Islet of Langerhans (tissue), 1 donor: Measurements from ENCODE around the gene ZNF414.

Experiments
- FAIRE-seq: peaks from one replicate; lab custom pipeline; 2011; peaks lifted over from hg19 to GRCh38; lab: Jason Lieb, UNC

ZNF414 gene

GRCh38 chr19:8490395-8490760 is 23.6 kb downstream of the ZNF414 start:
- FAIRE-seq, result no peak

- FAIRE-seq, result no peak
Observed at GRCh38 chr19:8489561-8490394, 24.2 kb downstream of the ZNF414 start.

- no peak for FAIRE-seq
Observed at GRCh38 chr19:8488365-8488764, 25.6 kb downstream of the ZNF414 start.

- FAIRE-seq, result no peak
Observed at GRCh38 chr19:8487137-8487851, 26.7 kb downstream of the ZNF414 start.

DNA sequence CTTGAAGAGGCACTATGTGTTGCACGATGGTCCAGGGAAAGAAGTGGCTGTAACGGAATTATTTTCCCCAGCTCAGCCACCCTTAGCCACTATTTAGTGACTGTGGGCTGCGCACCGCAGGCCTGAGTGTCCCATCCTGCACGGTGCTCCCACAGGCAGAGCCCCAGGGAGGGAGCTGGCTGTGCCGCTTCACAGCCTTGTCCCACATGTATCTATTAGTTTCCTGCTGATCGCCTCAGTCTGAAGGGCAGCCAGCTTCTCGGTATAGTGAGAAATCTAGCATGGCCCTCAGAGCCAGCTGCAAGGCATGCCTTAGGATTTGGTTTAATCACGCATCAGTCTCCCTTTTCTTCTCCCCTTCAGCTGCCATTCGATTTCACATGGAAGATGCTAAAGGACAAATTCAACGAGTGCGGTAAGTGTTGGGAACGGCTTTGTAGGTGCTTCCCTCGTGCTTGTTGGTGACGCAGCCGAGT is 27.3 kb downstream of the ZNF414 start:
- no peak for FAIRE-seq

DNA sequence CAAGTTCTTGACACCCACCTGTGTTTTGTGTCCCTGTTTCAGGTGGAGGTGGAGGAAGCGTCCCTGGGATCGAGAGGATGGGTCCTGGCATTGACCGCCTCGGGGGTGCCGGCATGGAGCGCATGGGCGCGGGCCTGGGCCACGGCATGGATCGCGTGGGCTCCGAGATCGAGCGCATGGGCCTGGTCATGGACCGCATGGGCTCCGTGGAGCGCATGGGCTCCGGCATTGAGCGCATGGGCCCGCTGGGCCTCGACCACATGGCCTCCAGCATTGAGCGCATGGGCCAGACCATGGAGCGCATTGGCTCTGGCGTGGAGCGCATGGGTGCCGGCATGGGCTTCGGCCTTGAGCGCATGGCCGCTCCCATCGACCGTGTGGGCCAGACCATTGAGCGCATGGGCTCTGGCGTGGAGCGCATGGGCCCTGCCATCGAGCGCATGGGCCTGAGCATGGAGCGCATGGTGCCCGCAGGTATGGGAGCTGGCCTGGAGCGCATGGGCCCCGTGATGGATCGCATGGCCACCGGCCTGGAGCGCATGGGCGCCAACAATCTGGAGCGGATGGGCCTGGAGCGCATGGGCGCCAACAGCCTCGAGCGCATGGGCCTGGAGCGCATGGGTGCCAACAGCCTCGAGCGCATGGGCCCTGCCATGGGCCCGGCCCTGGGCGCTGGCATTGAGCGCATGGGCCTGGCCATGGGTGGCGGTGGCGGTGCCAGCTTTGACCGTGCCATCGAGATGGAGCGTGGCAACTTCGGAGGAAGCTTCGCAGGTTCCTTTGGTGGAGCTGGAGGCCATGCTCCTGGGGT is 28.2 kb downstream of the ZNF414 start:
- FAIRE-seq, result no peak

DNA sequence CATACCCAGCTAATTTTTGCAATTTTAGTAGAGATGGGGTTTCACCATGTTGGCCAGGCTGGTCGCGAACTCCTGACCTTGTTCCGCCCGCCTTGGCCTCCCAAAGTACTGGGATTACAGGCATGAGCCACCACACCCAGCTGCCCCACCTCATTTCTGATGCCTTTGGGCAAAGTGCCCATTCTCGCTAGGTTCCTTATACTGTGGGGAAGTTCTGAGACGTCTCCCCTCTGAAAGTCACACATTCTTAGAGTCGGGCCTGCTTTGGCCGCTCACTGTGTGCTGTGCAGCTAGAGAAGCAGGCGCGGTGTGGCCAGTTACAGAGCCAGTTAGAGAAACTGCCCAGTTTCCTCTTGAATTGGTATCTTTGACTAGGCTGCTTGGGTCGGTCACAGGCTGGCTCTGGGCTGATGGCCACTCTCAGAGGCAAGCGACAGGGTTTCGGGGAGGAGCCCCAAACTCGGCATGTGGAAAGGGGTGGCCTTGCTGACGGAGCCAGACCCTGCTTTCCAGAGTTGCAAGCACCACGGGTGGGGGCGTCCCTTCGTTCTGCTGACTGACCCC is 29.6 kb downstream of the ZNF414 start:
- FAIRE-seq, result no peak

DNA sequence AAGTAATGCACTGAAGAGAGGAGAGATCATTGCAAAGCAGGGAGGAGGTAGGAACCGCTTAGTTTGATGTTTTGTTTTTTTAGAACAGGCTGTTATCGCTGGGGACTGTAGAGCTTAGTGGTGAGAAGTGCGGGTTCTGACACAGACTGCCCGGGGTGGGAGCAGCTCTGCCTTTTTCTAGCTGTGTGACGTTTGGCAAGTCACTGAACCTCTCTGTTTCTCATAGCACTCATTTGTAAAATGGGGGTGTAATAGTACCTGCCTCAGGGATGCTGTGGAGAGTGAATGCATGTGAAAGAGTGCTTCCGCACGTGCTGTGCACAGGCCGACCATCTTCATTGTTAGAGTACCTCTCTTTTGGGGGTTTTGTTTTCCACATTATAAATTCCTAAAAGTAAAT is 30.8 kb downstream of the ZNF414 start:
- FAIRE-seq, result no peak

- FAIRE-seq, result no peak
Observed at GRCh38 chr19:8482696-8483095, 31.3 kb downstream of the ZNF414 start.

DNA sequence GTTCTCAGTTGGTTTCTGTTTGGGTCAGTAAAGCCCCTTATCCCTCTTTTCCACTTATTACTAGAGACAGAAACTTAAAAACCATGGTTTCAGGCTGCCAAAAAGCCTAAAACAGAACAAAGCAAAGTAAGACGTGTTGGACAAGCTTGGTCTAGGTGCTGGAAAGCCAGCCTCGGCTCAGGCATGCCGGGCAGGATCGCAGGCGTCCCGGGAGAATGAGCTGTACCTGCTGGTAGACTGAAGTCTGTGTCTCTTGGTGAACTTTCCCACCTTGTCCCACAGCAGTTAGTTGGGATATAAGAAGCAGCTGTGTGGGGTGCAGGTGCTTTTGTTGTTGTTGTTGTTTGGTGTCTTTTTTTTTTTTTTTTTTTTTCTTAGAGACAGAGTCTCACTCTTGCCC is 32.4 kb downstream of the ZNF414 start:
- no peak for FAIRE-seq

DNA sequence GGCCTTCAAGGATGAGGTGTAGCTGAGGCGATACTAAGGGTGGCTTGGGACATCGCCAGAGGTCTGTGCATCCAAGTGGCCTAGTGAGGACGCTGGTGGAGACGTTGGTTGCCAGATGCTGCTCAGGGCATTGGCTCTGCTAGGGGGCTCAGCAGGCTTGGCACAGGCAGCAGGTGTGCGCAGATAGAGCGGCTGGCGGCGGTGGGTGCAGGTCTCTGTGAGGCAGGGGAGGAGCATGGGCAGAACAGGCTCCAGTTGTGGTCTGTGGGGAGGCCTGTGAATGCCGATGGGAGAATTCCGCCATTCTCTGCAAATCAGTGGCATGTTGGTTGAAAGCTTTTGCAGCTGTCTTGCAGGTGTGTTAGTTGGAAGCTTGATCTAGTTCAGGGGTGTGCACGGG is 32.8 kb downstream of the ZNF414 start:
- FAIRE-seq, result no peak

GRCh38 chr19:8478598-8478997 is 35.4 kb downstream of the ZNF414 start:
- FAIRE-seq, result no peak

DNA sequence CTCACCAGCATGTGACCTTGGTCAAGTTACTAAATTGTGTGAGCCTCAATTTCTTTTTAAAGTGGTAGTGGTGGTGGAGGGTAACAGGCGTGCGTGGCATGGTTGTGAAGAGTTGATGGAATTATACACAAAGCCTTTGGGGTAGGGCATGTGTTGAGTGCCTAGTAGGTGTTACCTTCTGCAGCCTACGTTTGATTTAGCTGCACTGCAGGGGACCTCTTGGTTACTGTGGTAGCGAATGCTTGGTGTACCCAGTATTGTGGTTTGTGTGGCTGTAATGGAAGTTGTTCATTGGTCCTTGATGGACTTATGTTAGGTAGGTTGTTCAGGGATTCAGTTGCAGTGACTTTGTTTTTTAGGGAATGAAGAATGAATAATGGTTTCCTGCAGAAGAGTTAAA is 36.1 kb downstream of the ZNF414 start:
- no peak for FAIRE-seq

GRCh38 chr19:8476524-8476923 is 37.4 kb downstream of the ZNF414 start:
- no peak for FAIRE-seq

GRCh38 chr19:8475005-8475404 is 39.0 kb downstream of the ZNF414 start:
- no peak for FAIRE-seq

DNA sequence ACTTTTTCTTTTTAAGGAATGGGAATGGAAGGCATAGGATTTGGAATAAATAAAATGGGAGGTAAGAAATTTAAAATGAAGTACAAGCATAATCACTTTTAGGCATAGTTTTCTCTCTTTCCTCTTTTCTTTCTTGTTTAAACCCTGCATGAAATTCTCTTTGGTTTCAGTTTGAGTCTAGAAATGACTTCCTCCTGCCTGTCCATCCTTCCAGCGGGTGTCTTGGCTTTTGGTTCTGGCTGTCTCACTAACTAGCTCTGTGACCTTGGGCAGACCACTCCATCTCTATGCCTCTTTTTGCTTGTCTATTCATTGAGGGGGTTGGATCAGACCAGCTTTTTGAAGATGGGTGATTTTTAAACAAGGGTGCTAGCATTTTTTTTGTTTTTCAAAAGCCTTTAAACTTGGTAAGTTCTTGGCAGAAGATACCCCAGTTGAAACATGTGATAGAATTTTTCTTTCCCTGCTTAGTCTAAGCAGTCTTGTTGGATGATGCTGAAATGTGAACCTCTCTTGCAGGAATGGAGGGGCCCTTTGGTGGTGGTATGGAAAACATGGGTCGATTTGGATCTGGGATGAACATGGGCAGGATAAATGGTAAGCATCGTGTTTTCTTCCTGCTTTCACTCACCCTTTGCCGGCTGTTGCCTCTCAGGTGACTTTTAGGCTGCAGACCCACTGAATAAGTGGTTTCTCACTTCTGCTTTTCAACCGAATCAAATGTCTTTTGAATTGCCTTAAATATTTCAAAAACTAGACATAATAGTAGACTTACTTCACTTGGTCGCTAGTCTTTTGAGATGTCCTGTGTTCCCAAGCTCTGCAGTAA is 40.1 kb downstream of the ZNF414 start:
- no peak for FAIRE-seq

DNA sequence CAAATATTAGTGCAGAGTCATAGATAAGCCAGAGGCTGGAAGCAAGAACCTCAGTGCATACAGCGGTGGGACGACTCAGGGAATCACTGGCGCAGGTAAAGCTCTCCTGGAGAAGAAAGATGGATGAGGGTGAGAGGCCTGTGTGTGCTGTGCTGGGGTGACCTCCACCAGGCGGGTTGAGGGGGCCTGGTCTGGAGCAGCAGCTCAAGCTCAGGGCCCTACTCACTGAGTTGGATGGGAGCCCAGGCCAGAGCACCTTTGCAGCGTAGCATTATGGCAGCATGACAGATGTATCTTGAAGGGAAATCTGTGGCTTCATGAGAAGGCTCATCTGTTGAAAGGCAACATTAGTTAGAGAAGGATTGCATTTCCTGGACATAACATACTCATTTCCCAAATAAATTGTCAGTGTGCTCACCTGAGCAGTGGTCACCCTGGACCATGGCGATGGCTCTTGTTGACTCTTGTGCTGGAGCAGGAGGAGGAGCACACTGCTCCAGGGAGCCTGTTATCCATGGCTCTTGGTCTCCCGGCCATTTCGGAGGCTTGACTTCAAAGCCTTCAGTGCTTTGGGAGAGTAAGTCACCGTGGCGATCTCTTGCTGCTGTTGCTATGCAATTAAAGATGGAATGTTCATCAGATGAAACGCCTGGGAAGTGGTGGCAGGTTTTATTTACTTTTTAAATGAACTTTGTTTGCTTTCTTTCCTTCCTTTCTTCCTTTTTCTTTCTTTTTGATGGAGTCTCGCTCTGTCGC is 44.2 kb downstream of the ZNF414 start:
- no peak for FAIRE-seq

DNA sequence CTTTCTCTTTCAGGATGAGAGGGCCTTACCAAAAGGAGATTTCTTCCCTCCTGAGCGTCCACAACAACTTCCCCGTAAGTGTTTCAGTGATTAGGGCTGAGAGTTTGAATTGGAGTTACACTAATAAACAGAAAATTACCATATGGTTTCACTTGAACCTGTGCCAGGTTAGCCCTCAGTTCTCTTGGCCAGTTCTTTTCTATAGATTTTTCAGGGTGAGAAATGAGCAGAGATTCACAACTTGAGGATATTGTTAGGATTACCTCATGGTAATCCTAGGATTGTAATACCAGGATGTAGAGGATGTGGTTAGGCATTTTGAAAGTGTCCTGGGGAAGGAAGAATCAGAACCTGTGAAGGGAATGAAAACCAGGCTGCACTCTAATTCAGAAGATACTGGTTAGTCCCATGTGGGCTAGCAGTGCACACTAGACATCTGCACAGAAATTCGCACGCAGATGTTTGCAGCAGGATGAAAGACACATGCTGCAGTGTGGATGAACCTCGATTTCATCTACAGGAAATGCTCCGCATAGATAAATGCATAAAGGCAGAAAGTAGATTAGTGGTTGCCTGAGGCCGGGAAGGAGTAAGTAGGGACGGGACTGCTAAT is 45.1 kb downstream of the ZNF414 start:
- FAIRE-seq, result no peak

DNA sequence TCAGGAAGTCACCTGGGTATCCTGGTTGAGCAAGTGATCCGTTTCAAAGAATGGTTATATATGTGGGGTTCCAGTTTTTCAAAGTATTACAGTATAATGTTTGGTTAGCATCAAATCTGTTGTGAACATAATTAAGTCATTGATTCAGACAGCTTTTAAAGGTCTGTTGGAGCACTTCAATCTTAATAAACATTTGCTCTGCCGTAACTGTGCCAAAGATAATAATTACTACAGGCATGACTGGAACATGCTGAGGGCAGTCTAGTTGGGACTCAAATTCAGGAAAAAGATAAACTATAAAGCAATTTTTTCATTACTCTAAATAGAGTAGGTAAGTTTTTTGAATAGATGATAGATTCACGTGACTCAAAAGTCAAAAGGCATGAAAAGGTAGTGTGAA is 45.8 kb downstream of the ZNF414 start:
- no peak for FAIRE-seq

DNA sequence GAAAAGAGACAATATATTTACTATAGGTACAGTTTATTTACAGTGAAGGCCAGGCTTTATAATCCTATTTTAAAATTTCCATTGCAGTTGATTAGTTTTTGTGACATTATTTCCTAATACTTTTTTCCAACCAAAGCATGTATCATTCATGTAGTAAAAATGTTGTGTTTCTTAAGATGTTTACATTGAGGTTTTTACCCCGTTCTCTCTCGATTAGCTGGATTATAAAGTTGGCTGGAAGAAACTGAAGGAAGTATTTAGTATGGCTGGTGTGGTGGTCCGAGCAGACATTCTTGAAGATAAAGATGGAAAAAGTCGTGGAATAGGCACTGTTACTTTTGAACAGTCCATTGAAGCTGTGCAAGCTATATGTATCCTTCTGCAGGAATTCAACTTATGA is 47.9 kb downstream of the ZNF414 start:
- FAIRE-seq, result no peak
